Transverse colon (tissue), 4 donors: Measurements from ENCODE around the gene KRT80.

Experiments
- CTCF ChIP-seq, 5 experiments: fragments of 200-600 bp in 3 of 5; fragments of 450-650 bp in 2 of 5; sonication (generic) in 3 of 5; IDR thresholded peaks; 1 replicate in 2 of 5; 2 replicates in 3 of 5; pipeline ENCODE4 v1.5.1; 2016 to 2017; ENCODE audit warnings: antibody characterized with exemption in 5 of 5, inconsistent platforms in 3 of 5, mild to moderate bottlenecking in 2 of 5, moderate library complexity in 1 of 5
- POLR2A ChIP-seq: fragments of 450-650 bp; IDR thresholded peaks from one replicate; pipeline ENCODE4 v1.6.1; 2016; ENCODE audit warnings: antibody characterized with exemption, mild to moderate bottlenecking, moderate library complexity
- POLR2AphosphoS5 ChIP-seq, 3 donors: sonication (generic); formaldehyde crosslinking; IDR thresholded peaks; one replicate each; pipeline ENCODE4 v1.6.1; 2016; ENCODE audit warnings: antibody characterized with exemption in 3 of 3

GRCh38 chr12:52144512-52145227 is 47.1 kb downstream of the KRT80 start:
- TF ChIP-seq POLR2A (no peak), CTCF (IDR thresholded peaks at IDR 0.05) (no peak), POLR2AphosphoS5 (IDR thresholded peaks at IDR 0.05) (no peak)
